HFFc6 (cell line): ENCODE measurements around the gene MAB21L4. TPM values are rescaled to one million over a fixed set of nuclear protein-coding genes. Genes with fewer than 3 reads are reported as not detected.

Source experiments
- DNase-seq: peaks from one replicate; pipeline ENCODE4 v3.0.0-alpha.2; 2018
- H3K27ac Mint-ChIP-seq: 2 replicates; pipeline ENCODE4 v1.8.0; 2020; ENCODE audit warnings: mild to moderate bottlenecking, mixed read lengths
- H3K27me3 Mint-ChIP-seq: 2 replicates; pipeline ENCODE4 v1.8.0; 2021; ENCODE audit warnings: mild to moderate bottlenecking, moderate library complexity, mixed read lengths; ENCODE audit not compliant: insufficient read depth
- H3K36me3 Mint-ChIP-seq: 2 replicates; pipeline ENCODE4 v1.8.0; 2021; ENCODE audit warnings: low read depth, mixed read lengths
- H3K4me1 Mint-ChIP-seq: 2 replicates; pipeline ENCODE4 v1.8.0; 2020; ENCODE audit warnings: low read depth, mixed read lengths
- H3K4me3 Mint-ChIP-seq: 2 replicates; pipeline ENCODE4 v1.8.0; 2020; ENCODE audit warnings: mild to moderate bottlenecking, moderate library complexity, mixed read lengths
- H3K9me3 Mint-ChIP-seq: 2 replicates; pipeline ENCODE4 v1.8.0; 2020; ENCODE audit warnings: mild to moderate bottlenecking, mixed read lengths
- total RNA-seq, 6 experiments: library from RNA; stranded (reverse); fragmentation: NEBNext Ultra II Directional; extraction: Animal tissue kit (Norgen Biotek cat#: 25700); gene quantifications; 2 replicates in 1 of 6; 3 replicates in 5 of 6; pipeline ENCODE4 v1.2.3, GENCODE V29; 2021
- TF ChIP-seq, protein P1 (sequence below): fragments of 200-600 bp; sonication (generic); IDR thresholded peaks from 2 replicates; pipeline ENCODE4 v1.5.0; 2021; ENCODE audit warnings: antibody characterized with exemption, mild to moderate bottlenecking

The MAB21L4 gene
- total RNA-seq, 6 experiments from 2014 or later = not detected

DNA sequence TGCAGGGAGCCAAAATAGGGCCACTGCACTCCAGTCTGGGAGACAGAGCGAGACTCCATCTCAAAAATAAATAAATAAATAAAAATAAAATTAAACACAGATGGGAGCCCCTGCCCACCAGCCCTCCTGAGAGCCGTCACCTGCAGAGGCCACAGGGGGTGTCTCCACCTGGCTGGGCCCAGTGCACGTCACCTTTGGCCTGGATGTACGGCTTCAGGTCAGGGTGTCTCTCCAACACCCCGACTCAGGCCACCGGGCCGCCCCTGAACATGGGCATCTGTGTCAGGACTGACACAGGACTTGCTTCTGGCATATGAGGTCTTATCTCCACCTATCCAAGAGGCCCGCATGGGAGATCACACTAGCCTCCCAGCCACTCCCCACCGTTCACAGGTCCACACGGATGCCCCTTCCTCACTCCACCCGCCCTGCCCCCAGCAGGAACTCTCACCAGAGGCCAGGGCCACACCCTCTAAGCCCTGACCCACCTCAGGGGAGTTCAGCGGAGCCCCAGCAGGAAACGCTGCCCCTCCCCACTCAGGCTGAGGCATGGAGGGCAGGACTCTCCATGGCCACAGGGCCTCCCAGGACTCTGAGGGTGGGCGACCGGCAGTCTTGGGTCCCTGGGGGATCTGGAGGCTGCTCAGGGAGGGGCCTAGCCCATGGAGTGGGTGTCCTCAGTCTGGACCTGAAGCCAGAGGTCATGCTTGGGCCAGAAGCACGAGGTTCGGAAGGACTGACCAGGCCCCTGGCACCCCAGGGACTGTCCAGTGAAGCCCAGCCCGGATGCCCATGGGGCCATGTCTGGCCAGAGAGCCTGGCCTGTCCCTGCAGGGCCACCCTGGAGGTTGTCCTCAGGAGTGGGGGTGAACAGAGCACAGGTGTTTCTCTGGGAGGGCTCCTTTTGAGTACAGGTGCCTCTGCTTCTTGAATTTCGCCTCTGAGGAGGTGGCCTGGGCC is 8.5 kb upstream of the MAB21L4 start:
- H3K27ac Mint-ChIP-seq = no peak overlapping the region
- H3K9me3 Mint-ChIP-seq = no peaks in the 10 kb centered on the region
- H3K27me3 Mint-ChIP-seq = peaks cover 23% of the 10 kb centered on the region
- H3K4me3 Mint-ChIP-seq = no peak overlapping the region
- H3K36me3 Mint-ChIP-seq = no peaks in the 10 kb centered on the region
- no peaks in the 10 kb centered on the region for H3K4me1 Mint-ChIP-seq
- TF ChIP-seq, protein P1, sequence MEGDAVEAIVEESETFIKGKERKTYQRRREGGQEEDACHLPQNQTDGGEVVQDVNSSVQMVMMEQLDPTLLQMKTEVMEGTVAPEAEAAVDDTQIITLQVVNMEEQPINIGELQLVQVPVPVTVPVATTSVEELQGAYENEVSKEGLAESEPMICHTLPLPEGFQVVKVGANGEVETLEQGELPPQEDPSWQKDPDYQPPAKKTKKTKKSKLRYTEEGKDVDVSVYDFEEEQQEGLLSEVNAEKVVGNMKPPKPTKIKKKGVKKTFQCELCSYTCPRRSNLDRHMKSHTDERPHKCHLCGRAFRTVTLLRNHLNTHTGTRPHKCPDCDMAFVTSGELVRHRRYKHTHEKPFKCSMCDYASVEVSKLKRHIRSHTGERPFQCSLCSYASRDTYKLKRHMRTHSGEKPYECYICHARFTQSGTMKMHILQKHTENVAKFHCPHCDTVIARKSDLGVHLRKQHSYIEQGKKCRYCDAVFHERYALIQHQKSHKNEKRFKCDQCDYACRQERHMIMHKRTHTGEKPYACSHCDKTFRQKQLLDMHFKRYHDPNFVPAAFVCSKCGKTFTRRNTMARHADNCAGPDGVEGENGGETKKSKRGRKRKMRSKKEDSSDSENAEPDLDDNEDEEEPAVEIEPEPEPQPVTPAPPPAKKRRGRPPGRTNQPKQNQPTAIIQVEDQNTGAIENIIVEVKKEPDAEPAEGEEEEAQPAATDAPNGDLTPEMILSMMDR = no peak
- no peak for DNase-seq

DNA sequence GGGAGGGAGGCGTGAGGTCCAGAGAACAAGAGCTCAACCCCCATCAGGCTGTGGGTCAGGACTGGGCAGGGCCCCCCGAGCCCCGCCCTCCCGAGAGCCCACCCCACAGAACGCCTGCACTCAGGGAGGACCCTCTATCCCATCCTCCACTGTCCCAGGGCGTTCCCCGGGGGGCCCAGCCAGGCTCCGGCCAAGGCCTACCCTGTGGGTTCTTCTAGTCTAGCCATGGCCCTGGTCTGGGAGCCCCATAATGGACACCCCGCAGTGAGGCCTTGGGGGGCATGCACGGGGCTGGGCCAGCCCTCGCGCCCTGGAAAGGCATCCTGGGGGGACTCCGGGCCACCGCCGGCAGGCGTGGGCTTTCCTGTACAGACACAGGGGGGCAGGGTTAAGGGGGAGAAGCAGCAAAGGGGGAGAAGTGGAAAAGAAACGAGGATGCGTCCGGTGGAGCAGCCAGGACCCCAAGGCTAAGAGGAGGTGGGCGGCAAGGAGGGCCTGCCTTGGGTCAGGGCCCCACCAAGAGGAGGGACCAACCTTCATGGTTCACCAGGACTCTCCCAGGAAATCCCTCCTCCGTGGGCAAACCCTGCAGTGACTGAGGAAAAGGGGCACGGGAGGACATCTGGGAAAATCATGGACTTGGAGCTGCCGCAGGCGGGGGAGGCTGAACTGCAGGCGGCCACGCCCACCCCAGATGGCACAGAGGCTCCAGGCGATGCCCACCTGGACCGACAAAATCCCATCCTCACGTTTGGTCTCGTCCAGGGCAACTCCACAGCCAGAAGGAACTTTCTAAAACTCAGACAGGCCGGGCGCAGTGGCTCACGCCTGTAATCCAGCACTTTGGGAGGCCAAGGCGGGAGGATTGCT is 7.5 kb upstream of the MAB21L4 start:
- no peaks in the 10 kb centered on the region for H3K36me3 Mint-ChIP-seq
- no peaks in the 10 kb centered on the region for H3K4me1 Mint-ChIP-seq
- H3K27ac Mint-ChIP-seq = no peak overlapping the region
- TF ChIP-seq, protein P1 = no peak
- H3K27me3 Mint-ChIP-seq = peaks cover 21% of the 10 kb centered on the region
- H3K4me3 Mint-ChIP-seq = no peak overlapping the region
- no peaks in the 10 kb centered on the region for H3K9me3 Mint-ChIP-seq
- DNase-seq = no peak

DNA sequence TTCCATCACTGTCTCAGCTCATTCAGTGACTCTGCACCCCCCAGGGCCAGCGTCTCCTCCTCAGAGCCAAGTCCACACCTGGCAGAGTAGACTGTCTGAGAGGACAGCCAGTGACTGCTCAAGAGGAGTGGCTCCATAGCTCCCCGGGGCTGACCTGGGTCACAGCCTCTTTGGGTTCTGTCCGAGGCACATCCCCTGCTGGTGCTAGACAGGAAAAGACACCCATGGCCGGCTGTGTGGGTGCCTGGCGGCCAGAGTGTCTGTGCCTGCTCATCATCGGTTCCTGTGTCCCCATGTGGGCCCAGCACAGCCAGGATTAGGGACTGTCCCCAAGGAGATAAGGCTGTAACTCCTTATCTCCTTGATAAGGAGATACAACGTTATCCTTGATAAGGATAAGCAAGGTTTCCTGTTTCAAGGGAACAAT is 6.7 kb upstream of the MAB21L4 start:
- H3K36me3 Mint-ChIP-seq = no peaks in the 10 kb centered on the region
- H3K9me3 Mint-ChIP-seq = no peaks in the 10 kb centered on the region
- DNase-seq = no peak
- H3K4me1 Mint-ChIP-seq = no peaks in the 10 kb centered on the region
- H3K4me3 Mint-ChIP-seq = no peak overlapping the region
- TF ChIP-seq, protein P1 = no peak
- H3K27ac Mint-ChIP-seq = no peak overlapping the region
- H3K27me3 Mint-ChIP-seq = peaks cover 22% of the 10 kb centered on the region

DNA sequence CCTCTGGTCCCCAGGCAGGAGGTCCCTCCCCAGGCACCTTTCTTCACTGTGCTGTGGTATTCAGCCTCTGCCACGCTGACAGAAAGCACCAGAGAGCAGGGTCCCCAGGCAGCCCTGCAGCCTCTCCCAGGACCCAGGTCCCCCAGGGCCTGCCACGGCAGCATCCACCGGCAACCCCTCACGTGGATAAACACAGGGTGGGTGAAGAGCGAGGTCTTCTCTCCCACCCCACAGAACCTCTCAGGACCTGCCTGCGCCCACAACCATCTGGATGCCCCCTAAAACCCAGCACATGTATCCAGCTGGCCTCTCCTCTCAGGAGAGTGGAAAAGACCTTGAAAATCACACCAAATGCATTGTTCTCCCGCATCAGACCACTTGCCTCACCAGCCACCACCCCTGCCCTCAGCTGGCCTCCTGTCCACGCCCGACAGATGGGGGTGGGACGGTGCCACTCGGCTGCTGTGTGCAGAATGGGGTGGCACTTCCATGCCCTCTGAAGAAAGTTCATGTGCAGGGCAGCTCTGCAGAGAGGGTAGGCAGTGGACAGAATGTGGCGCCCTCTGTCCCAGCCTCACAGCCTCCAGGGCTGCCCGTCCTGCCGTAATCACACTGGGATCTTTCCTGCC is 6.1 kb upstream of the MAB21L4 start:
- H3K4me3 Mint-ChIP-seq = no peak overlapping the region
- no peak overlapping the region for H3K27ac Mint-ChIP-seq
- no peaks in the 10 kb centered on the region for H3K9me3 Mint-ChIP-seq
- no peak for DNase-seq
- no peaks in the 10 kb centered on the region for H3K4me1 Mint-ChIP-seq
- peaks cover 19% of the 10 kb centered on the region for H3K27me3 Mint-ChIP-seq
- no peaks in the 10 kb centered on the region for H3K36me3 Mint-ChIP-seq
- TF ChIP-seq, protein P1 = no peak

DNA sequence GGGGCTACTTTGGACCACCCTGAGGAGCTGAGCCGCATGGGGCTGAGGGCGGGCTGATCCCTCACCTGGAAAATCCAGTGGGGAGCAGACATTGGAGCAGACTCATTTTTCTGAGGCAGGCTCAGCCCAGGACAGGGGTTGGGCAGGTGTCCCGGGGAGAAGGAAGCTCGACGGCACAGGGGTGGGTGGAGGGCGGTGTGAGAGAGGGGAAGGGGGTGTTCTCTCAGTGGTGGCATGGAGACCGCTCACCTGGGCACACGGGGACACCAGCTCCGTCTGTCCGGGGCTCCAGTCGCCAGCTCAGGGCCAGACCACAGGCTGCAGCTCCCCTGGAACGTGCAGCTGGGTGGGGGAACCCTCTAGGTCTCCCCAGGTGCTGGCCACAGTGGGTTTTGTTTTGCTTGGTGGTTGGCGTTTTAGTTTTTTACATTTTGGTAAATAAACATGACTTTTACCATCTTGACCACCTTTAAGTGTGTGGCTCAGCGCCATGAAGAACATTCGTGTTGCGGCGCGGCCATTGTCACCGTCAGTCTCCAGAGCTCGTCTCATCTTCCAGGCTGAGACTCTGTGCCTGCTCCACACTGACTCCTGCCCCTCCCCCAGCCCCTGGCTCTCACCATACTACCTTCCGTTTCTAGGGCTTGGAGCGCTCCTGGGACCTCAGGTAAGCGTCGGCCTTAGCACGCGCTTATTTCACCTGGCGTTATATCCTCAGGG is 4.3 kb upstream of the MAB21L4 start:
- H3K4me3 Mint-ChIP-seq = no peak overlapping the region
- peaks cover 19% of the 10 kb centered on the region for H3K27me3 Mint-ChIP-seq
- H3K36me3 Mint-ChIP-seq = no peaks in the 10 kb centered on the region
- TF ChIP-seq, protein P1 = no peak
- no peak overlapping the region for H3K27ac Mint-ChIP-seq
- no peaks in the 10 kb centered on the region for H3K9me3 Mint-ChIP-seq
- H3K4me1 Mint-ChIP-seq = no peaks in the 10 kb centered on the region
- DNase-seq = no peak
